Measurements from ENCODE around the gene RITA1.

DNA sequence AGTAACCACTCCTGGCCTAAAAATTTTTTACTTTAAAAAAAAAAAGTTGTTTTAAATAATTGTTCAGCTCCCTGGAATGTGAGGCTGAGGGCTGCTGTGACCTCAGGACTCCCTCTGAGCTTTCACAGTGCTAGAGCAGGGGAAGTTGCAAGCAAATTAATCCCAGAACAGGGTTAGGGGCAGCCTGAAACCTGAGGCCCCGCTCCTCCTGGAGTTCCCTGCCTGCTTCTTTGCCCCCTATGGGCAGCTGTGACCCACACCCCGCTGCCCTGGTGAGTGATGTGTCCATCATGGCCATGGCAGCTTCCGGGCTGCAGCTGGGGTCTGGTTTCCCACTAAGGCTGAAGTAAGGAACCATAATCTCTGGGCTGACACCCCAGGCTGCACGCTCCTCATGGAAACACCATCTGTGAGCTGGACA, 9.5 kb downstream of the RITA1 start:
- no peak for TF ChIP-seq MXI1 (IDR thresholded peaks at IDR 0.05; ENCODE audit: borderline replicate concordance, low read depth, low read length)
- TF ChIP-seq, protein P1, sequence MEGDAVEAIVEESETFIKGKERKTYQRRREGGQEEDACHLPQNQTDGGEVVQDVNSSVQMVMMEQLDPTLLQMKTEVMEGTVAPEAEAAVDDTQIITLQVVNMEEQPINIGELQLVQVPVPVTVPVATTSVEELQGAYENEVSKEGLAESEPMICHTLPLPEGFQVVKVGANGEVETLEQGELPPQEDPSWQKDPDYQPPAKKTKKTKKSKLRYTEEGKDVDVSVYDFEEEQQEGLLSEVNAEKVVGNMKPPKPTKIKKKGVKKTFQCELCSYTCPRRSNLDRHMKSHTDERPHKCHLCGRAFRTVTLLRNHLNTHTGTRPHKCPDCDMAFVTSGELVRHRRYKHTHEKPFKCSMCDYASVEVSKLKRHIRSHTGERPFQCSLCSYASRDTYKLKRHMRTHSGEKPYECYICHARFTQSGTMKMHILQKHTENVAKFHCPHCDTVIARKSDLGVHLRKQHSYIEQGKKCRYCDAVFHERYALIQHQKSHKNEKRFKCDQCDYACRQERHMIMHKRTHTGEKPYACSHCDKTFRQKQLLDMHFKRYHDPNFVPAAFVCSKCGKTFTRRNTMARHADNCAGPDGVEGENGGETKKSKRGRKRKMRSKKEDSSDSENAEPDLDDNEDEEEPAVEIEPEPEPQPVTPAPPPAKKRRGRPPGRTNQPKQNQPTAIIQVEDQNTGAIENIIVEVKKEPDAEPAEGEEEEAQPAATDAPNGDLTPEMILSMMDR (conservative IDR thresholded peaks at IDR 0.05; ENCODE audit: low read depth, low read length), result no peak
- no peak for TF ChIP-seq RAD21 (IDR thresholded peaks at IDR 0.05; ENCODE audit: low read length)
- TF ChIP-seq BHLHE40 (IDR thresholded peaks at IDR 0.05; ENCODE audit: low read depth, low read length), result no peak
- no peak for TF ChIP-seq CHD1 (IDR thresholded peaks at IDR 0.05; ENCODE audit: low read depth, low read length)
- no peak for TF ChIP-seq ELK1 (IDR thresholded peaks at IDR 0.05; ENCODE audit: borderline replicate concordance, low read depth, low read length)
- TF ChIP-seq SMC3 (IDR thresholded peaks at IDR 0.05; ENCODE audit: low read depth, low read length), result no peak
- no peak for TF ChIP-seq POLR2A (IDR thresholded peaks at IDR 0.05; ENCODE audit: low read depth, low read length)
- no peak for TF ChIP-seq MAFK (IDR thresholded peaks at IDR 0.05; ENCODE audit: low read depth, low read length)
- TF ChIP-seq, protein P2, sequence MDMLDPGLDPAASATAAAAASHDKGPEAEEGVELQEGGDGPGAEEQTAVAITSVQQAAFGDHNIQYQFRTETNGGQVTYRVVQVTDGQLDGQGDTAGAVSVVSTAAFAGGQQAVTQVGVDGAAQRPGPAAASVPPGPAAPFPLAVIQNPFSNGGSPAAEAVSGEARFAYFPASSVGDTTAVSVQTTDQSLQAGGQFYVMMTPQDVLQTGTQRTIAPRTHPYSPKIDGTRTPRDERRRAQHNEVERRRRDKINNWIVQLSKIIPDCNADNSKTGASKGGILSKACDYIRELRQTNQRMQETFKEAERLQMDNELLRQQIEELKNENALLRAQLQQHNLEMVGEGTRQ (IDR thresholded peaks at IDR 0.05; ENCODE audit: low read depth, low read length), result no peak
- no peak for TF ChIP-seq NFE2L2 (IDR thresholded peaks at IDR 0.05; ENCODE audit: low read depth, low read length)
- no peak for TF ChIP-seq RCOR1 (IDR thresholded peaks at IDR 0.05; ENCODE audit: insufficient replicate concordance, low read length)
- TF ChIP-seq MAZ (IDR thresholded peaks at IDR 0.05; ENCODE audit: borderline replicate concordance, low read depth, low read length), result no peak
- no peak for TF ChIP-seq CEBPB (IDR thresholded peaks at IDR 0.05; ENCODE audit: low read depth, low read length)

Data from IMR-90 (cell line).